HG03025 (cell line): ENCODE measurements around the gene KDM7A.

Source experiments
- ATAC-seq: cut with Tn5 transposase; IDR thresholded peaks from one replicate; pipeline ENCODE4 v1.9.1; 2021; ENCODE audit warnings: mild to moderate bottlenecking, moderate library complexity; ENCODE audit not compliant: unreplicated experiment, low FRiP score

The KDM7A gene, protein sequence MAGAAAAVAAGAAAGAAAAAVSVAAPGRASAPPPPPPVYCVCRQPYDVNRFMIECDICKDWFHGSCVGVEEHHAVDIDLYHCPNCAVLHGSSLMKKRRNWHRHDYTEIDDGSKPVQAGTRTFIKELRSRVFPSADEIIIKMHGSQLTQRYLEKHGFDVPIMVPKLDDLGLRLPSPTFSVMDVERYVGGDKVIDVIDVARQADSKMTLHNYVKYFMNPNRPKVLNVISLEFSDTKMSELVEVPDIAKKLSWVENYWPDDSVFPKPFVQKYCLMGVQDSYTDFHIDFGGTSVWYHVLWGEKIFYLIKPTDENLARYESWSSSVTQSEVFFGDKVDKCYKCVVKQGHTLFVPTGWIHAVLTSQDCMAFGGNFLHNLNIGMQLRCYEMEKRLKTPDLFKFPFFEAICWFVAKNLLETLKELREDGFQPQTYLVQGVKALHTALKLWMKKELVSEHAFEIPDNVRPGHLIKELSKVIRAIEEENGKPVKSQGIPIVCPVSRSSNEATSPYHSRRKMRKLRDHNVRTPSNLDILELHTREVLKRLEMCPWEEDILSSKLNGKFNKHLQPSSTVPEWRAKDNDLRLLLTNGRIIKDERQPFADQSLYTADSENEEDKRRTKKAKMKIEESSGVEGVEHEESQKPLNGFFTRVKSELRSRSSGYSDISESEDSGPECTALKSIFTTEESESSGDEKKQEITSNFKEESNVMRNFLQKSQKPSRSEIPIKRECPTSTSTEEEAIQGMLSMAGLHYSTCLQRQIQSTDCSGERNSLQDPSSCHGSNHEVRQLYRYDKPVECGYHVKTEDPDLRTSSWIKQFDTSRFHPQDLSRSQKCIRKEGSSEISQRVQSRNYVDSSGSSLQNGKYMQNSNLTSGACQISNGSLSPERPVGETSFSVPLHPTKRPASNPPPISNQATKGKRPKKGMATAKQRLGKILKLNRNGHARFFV

DNA sequence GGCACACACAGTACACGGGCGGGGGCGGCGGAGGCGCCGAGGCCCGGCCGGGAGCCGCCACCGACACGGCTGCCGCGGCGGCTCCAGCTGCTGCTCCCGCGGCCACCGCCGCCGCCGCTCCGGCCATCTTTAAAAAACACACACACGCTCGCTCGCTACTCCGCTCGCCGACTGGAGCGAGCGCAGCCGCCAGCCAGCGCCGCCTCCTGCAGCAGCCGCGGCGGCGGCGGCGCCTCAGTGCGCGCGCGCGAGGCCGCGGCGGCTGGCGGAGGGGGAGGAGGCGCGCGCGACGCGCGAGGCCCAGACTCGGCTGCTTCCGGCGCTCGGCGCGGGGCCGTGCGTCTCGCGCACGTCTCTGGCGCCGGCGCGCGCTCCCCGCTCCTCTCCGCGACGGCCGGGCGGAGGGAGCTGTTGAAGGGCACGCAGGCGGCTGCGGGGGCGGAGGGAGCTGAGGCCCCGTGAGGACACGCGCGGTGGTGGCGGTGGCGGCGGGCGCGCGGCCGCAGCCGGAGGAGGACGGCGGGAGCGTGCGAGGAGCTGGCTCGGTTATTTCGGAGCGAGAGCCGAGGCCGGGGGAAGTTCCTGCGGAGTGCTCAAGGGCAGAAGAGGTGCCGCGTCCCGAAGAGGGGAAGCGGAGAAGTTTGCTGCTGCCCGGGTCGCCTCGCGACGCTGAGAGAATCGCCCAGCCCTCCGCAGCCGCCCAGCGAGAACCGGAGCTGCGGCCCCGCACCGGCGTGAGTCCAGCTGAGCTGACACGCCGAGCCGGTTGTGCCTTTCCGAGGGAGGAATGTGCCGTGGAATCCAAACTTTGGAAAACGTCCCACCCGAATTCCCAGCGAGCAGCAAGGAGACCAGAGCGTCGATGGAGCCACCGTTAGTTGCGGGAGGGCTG is at the start of gene KDM7A:
TSS of gene KDM7A (minus strand) at position 173 of the 892 bp plus-strand sequence. CDS start at position 127, 46 bp downstream.
- peak; percentile 53 for ATAC-seq

DNA sequence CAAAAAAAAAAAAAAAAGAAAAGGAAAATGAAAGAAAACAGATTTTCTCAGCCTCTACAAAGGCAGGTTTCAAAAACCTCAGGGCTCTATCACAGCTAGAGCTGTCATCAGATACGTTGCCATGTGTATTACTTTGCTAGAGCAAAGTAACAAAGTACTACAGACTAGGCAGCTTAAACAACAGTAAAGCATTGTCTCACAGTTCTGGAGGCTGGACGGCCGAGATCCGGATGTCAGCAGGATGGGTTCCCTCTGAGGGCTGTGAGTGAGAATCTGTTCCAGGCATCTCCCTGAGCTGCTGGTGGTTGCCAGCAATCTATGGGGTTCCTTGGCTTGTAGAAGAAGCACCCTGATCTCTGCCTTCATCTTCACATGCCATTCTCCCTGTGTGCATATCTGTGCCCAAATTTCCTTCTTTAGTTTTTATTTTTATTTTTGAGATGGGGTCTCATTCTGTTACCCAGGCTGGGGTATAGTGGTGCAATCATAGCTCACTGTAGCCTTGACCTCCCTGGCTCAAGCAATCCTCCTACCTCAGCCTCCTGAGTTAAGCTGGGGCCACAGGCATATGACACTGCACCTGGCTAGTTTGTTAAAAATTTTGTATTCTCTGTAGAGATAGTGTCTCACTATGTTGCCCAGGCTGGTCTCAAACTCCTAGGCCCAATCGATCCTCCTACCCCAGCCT is 48.9 kb upstream of the KDM7A start:
- no peak for ATAC-seq

GRCh38 chr7:140223515-140224221 is 46.9 kb upstream of the KDM7A start:
- ATAC-seq = no peak

- ATAC-seq = no peak
Measured at GRCh38 chr7:140222814-140223213, 46.0 kb upstream of the KDM7A start.

DNA sequence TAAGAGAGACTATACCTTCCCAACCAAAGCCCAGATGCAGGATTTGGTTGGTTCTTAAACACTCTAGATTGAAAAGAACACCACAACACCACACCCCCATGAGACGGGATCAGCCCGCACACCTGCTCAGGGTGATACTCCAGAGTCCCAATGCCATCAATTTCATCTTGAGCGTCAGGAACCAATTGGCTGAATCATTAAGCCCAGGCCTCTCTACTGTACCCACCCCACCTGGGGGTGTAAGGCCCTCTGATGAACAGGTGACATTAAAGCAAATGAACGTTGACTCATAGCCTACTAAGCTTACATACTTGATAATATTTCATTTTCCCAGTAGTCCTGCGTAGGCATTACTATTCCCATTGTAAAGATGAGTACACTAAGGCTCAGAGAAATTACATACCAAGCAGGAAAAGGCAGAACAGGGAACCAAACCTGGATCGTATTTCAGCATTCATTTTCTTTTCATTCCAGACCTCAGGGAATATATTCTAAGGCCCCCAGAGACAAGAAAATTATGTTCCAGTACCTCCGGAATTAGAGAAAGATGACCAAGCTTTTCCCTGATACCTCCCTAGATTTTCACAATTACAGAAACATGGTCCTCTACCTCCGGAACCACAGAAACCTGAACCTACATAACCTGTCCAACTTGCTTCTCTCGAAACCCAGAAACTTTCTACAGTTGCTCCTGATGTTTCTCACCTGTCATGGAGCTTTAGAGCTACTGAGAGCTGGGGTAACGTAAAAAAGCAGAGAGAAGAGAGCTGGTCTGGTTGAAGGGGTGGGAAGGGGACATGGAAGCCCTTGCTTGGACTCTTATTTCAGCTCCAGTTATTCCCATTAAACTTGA is 43.1 kb upstream of the KDM7A start:
- ATAC-seq = no peak

GRCh38 chr7:140218656-140219055 is 41.9 kb upstream of the KDM7A start:
- no peak for ATAC-seq

- no peak for ATAC-seq
Measured at GRCh38 chr7:140217750-140218501, 41.1 kb upstream of the KDM7A start.

DNA sequence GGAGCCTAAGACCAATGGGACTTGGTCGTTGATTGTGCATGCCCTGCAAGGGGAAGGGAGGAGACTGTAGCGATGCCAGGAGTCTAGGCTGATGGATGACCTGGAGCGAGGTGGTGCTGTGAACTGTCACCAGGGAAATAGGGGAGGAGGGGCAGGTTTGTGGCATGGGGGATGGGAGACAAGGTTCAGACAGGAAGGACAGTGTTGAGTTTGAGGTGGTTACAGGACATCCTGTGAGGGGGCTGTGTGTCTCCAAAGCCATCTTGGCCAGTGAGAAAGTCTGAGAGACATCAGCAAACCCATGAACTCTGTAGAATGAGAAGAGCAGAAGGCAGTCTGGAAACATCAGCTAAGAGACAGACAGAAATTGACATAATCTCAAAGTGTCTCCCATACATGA is 38.5 kb upstream of the KDM7A start:
- ATAC-seq = no peak

DNA sequence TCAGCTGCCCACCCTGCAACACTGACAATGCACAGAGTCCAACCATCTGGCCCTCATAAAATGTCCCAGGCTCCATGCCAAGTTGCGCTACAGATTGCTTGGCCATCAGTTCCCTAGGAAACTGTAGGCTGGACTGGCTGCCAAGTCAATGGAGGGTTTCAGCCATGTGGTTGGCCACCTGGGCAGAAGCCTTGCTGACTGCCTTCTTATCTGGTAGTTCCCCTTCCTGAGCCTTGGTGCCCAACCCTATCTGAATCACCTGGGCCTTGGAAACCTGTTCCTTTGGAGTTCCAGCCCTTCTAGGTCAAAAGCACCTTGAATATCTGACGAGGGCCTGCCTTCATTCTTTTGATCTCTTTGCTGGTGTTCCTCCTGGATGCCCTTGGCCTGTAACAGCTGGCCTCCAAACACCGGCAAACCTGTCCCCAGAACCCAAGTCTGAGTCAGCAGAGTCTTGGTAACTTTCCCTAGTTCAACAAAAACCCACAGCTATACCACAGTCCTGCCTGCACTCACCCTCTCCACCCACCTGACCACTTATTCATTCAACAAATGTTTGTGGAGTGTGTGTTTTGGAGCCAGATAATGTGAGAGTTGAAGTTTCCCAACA is 37.4 kb upstream of the KDM7A start:
- ATAC-seq = no peak

GRCh38 chr7:140213684-140214074 is 36.9 kb upstream of the KDM7A start:
- ATAC-seq = no peak

DNA sequence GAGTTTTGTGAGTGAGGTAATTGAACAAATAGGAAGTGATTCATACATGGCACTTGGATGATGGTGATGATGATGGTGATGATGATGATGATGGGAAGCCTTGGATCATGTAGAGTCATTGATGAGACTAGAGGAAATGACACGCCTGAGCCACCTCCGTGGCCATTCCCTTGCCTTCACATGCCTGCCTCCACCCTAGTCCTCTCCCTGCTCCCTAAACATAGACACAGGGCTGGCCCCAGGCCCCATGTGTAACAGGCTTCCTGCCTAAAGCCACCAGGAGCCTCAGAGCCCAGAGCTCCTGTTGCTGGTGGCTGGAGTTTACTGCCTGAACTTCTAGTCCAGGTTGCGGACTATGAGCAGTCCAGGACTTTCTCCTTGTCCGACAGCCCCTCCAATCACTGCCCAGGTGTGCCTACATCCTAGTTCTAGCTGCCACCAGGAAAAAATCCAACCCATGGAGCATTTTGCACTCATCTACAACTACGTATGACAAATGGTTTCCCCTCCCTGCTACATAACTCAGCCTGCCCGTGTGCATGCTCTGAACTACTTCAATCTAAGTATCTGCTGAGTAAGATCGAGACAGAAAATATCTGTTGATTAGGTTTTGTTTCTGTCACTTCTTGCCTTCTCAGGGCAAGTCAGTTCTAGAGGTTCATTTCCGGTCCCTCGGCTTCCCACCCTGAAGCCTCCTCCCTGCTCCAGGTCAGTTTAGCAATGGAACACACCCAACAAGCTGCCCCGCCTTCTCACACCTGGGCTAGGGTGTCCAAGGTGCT is 35.5 kb upstream of the KDM7A start:
- peak; percentile 50 for ATAC-seq

DNA sequence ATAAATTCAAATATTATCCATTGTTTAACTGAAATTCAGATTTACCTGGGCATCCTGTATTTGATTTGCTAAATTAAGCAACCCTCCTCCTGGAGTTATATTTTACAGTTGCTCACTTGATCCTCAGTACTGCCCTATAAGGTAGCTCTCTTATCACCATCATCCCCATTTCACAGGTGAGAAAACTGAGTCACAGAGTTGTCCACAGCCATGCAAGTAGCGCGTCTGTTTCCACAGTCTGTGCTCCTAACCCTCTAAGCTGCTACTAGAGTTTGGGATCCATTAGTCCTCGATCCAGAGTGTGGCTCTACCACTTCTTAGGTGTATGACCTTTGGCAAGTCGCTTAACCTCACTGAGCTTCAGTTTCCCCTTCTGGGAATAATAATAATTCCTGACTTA is 34.9 kb upstream of the KDM7A start:
- ATAC-seq = no peak

- ATAC-seq = peak; percentile 85
Measured at GRCh38 chr7:140209866-140210609, 33.3 kb upstream of the KDM7A start.

- ATAC-seq = no peak
Measured at GRCh38 chr7:140206616-140207389, 30.0 kb upstream of the KDM7A start.

GRCh38 chr7:140205600-140205999 is 28.8 kb upstream of the KDM7A start:
- ATAC-seq = no peak
